Smooth muscle cell (in vitro differentiated cells): ENCODE results near the gene GALNTL6. TPM values are rescaled to one million over a fixed set of nuclear protein-coding genes. Genes with fewer than 3 reads are reported as not detected.

Experiments used
- DNase-seq: peaks from one replicate; lab custom pipeline; 2025; ENCODE audit not compliant: unreplicated experiment; lab: John Stamatoyannopoulos, UW
- H2AFZ ChIP-seq: fragments of 200-600 bp; sonication (generic); 2 replicates; pipeline ENCODE4 v1.6.0; 2016; ENCODE audit warnings: antibody characterized with exemption, low read depth, mild to moderate bottlenecking
- H3F3A ChIP-seq: fragments of 200-600 bp; sonication (generic); 2 replicates; pipeline ENCODE4 v1.6.0; 2017; ENCODE audit warnings: antibody characterized with exemption, low read depth
- H3K27ac ChIP-seq: fragments of 200-600 bp; sonication (generic); 2 replicates; pipeline ENCODE4 v1.5.1; 2016; ENCODE audit warnings: low read depth, mild to moderate bottlenecking
- H3K27me3 ChIP-seq: fragments of 200-600 bp; sonication (generic); 2 replicates; pipeline ENCODE4 v1.6.1; 2016; ENCODE audit warnings: low read depth, mild to moderate bottlenecking
- H3K36me3 ChIP-seq: fragments of 200-600 bp; sonication (generic); 2 replicates; pipeline ENCODE4 v1.5.1; 2016; ENCODE audit warnings: low read depth
- H3K4me1 ChIP-seq: fragments of 200-600 bp; sonication (generic); 2 replicates; pipeline ENCODE4 v1.5.1; 2016; ENCODE audit warnings: low read depth
- H3K4me2 ChIP-seq: fragments of 200-600 bp; sonication (generic); 2 replicates; pipeline ENCODE4 v1.6.0; 2016; ENCODE audit warnings: mild to moderate bottlenecking
- H3K4me3 ChIP-seq: fragments of 200-600 bp; sonication (generic); 2 replicates; pipeline ENCODE4 v1.5.1; 2016; ENCODE audit warnings: mild to moderate bottlenecking
- H3K79me2 ChIP-seq: fragments of 200-600 bp; sonication (generic); 2 replicates; pipeline ENCODE4 v1.6.0; 2016; ENCODE audit warnings: low read depth, mild to moderate bottlenecking
- H3K9ac ChIP-seq: fragments of 200-600 bp; sonication (generic); 2 replicates; pipeline ENCODE4 v1.6.0; 2016; ENCODE audit warnings: low read depth
- H3K9me3 ChIP-seq: fragments of 200-600 bp; sonication (generic); replicated peaks from 2 replicates; pipeline ENCODE4 v1.5.1; 2016; ENCODE audit warnings: low read depth
- H4K20me1 ChIP-seq: fragments of 200-600 bp; sonication (generic); 2 replicates; pipeline ENCODE4 v1.6.0; 2016; ENCODE audit warnings: low read depth
- CTCF ChIP-seq: fragments of 200-600 bp; sonication (generic); IDR thresholded peaks from 2 replicates; pipeline ENCODE4 v1.5.1; 2017; ENCODE audit warnings: borderline replicate concordance, mild to moderate bottlenecking, antibody characterized with exemption; ENCODE audit not compliant: insufficient read depth, poor library complexity, severe bottlenecking
- WGBS: methylation state at CpG from one replicate; pipeline ENCODE4 v1.1.7; 2016; ENCODE audit warnings: low lambda C conversion rate; 5-methylcytosine and 5-hydroxymethylcytosine counted together
- polyA plus RNA-seq: library from polyadenylated mRNA; unstranded; fragments of >200 nt; fragmentation: Nextera tagmentation; extraction: Ambion mirVana; gene quantifications from 2 replicates; pipeline ENCODE4 v1.2.1, GENCODE V29; 2016
- total RNA-seq: library from RNA; depleted of rRNA; stranded (reverse); fragments of >200 nt; gene quantifications from 2 replicates; pipeline ENCODE4 v1.2.3, GENCODE V29; 2014

GALNTL6 gene
- total and polyA plus RNA-seq, 2 experiments from 2014 or later, result 0.18 to 1.3 TPM

- Histone ChIP-seq H3F3A (no peaks in the 10 kb centered on the region), H3K27ac (no peak overlapping the region), H3K9me3 (no peaks in the 10 kb centered on the region), H3K27me3 (no peaks in the 10 kb centered on the region), H3K4me2 (no peak overlapping the region), H2AFZ (no peak overlapping the region), H3K79me2 (no peaks in the 10 kb centered on the region), H4K20me1 (no peaks in the 10 kb centered on the region), H3K9ac (no peak overlapping the region), H3K36me3 (no peaks in the 10 kb centered on the region), H3K4me1 (peaks cover 17% of the 10 kb centered on the region), H3K4me3 (no peak overlapping the region)
- no peak for DNase-seq
- no peak for TF ChIP-seq CTCF
Observed at GRCh38 chr4:172706000-172706399, 892.8 kb downstream of the GALNTL6 start.

- Histone ChIP-seq H3K27me3 (no peaks in the 10 kb centered on the region), H3K4me1 (peaks cover 17% of the 10 kb centered on the region), H3K27ac (no peak overlapping the region), H3K36me3 (no peaks in the 10 kb centered on the region), H3F3A (no peaks in the 10 kb centered on the region), H3K9me3 (no peaks in the 10 kb centered on the region), H2AFZ (no peak overlapping the region), H3K9ac (no peak overlapping the region), H4K20me1 (no peaks in the 10 kb centered on the region), H3K4me2 (no peak overlapping the region), H3K79me2 (no peaks in the 10 kb centered on the region), H3K4me3 (no peak overlapping the region)
- no peak for TF ChIP-seq CTCF
- DNase-seq, result no peak
- WGBS, result 73% methylated on average over 1 of the region's 1 CpG
Observed at GRCh38 chr4:172707622-172708021, 894.4 kb downstream of the GALNTL6 start.

GRCh38 chr4:172708184-172708583 is 895.0 kb downstream of the GALNTL6 start:
- H3K4me2 ChIP-seq, result no peak overlapping the region
- no peak overlapping the region for H3K27ac ChIP-seq
- no peak overlapping the region for H2AFZ ChIP-seq
- 61% methylated on average over 5 of the region's 5 CpGs for WGBS
- no peaks in the 10 kb centered on the region for H4K20me1 ChIP-seq
- peaks cover 17% of the 10 kb centered on the region for H3K4me1 ChIP-seq
- no peak for TF ChIP-seq CTCF
- H3K79me2 ChIP-seq, result no peaks in the 10 kb centered on the region
- H3K4me3 ChIP-seq, result no peak overlapping the region
- H3F3A ChIP-seq, result no peaks in the 10 kb centered on the region
- H3K9me3 ChIP-seq, result no peaks in the 10 kb centered on the region
- no peaks in the 10 kb centered on the region for H3K27me3 ChIP-seq
- H3K9ac ChIP-seq, result no peak overlapping the region
- DNase-seq, result no peak
- no peaks in the 10 kb centered on the region for H3K36me3 ChIP-seq

- H3K27ac ChIP-seq, result no peak overlapping the region
- H3K36me3 ChIP-seq, result no peaks in the 10 kb centered on the region
- H3K4me3 ChIP-seq, result no peak overlapping the region
- no peak for DNase-seq
- H3K9ac ChIP-seq, result no peak overlapping the region
- peaks cover 17% of the 10 kb centered on the region for H3K4me1 ChIP-seq
- H3K79me2 ChIP-seq, result no peaks in the 10 kb centered on the region
- WGBS, result 36% methylated on average over 1 of the region's 1 CpG
- H3K9me3 ChIP-seq, result no peaks in the 10 kb centered on the region
- no peak for TF ChIP-seq CTCF
- no peaks in the 10 kb centered on the region for H3F3A ChIP-seq
- H2AFZ ChIP-seq, result no peak overlapping the region
- no peaks in the 10 kb centered on the region for H3K27me3 ChIP-seq
- H3K4me2 ChIP-seq, result no peak overlapping the region
- no peaks in the 10 kb centered on the region for H4K20me1 ChIP-seq
Observed at GRCh38 chr4:172709376-172709775, 896.2 kb downstream of the GALNTL6 start.
